HG03457 (cell line): ENCODE results near the gene DNAJC5.
"Not testable (repeated sequence)": the region's sequence is repeated elsewhere in the genome, so short reads cannot be mapped to it uniquely, and the experiment has no call there.

ENCODE experiments used
- ATAC-seq: cut with Tn5 transposase; IDR thresholded peaks from one replicate; pipeline ENCODE4 v1.9.1; 2021; ENCODE audit warnings: moderate number of reproducible peaks; ENCODE audit not compliant: unreplicated experiment

DNAJC5 gene

DNA sequence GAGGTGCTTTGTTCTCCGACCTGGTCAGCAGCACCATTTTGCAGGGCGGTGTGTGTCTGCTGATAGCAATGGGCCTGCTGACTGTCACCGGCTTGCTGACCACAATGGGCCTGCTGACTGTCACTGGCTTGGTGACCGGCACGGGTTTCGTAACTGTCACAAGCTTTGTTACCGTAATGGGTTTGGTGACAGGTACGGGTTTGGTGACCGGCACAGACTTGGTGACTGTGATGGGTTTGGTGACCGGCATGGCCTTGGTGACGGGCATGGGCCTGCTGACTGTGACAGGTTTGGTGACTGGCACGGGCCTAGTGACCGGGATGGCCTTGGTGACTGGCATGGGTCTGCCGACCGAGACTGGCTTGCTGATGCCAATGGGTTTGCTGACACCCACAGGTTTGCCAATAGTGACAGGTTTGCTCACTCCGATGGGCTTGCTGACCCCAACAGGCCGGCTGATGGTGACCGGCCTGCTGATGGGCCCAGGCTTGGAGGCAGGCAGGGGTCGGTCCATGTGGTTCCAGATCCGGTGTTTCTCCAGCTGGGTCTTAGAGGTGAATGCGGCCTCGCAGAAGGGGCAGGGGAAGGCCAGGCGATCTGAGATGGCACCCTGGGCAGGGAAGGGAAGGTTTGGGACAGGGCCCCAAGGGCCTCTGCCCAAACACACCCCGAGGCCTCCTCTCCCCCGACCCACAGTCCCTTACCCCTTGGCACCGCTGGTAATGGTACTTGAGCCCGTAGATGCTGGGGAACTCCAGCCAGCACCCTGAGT is 71.4 kb downstream of the DNAJC5 start:
- no peak for ATAC-seq

DNA sequence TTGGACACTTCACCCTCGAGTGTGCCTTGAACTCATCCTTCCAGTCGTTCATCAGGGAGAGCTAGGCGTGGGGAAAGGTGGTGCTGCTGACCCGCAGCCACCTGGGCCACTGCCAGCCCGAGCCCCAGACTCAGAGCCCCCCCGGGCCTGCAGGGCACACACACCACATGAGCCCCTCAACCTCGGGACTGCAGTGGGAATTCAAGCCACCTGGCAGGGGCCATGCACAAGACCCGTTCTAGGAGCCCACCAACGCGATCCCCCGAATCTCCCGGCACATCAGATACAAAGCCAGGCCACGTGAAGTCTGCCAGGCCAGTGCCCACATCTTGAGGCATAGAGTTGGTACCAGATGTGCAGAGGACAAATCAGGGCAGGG is 72.0 kb downstream of the DNAJC5 start:
- ATAC-seq, result no peak

DNA sequence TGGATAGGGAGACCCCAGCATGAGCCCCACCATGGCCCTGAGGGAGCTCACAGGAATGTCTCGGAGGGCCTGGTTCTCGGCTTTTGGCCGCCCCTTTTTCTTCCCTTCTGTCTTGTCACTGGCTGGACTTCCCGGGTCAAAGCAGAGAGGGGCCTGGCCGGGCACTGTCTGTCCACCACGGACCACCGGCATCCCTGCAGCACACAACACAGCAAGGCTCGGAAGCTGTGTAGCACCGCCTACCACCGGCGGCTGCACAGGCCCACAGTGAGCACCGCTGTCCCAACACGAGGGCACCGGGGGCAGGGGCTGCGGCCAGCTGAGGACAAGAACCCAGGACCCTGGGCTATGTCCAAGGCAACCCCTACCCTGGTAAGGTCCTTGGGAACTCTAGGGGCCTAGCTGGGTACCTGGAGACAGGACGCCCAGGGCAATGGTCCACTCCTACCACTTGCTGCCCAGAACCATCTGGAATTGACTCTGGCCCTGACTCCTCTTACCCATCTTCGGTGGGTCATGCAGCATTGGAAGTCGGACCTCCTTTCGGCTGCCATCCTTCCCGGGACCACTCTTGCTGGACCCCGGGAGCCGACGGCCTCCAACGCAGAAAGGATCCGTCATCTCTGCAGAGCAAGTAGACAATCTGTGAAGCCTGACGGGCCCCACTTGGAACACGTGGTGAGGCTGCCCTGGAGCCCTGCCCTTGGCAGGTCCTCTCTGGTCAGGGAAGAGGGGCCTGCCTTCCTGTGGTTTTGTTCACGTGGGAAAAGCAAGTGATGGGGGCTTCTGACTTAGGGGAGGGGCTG is 72.6 kb downstream of the DNAJC5 start:
- ATAC-seq, result no peak

DNA sequence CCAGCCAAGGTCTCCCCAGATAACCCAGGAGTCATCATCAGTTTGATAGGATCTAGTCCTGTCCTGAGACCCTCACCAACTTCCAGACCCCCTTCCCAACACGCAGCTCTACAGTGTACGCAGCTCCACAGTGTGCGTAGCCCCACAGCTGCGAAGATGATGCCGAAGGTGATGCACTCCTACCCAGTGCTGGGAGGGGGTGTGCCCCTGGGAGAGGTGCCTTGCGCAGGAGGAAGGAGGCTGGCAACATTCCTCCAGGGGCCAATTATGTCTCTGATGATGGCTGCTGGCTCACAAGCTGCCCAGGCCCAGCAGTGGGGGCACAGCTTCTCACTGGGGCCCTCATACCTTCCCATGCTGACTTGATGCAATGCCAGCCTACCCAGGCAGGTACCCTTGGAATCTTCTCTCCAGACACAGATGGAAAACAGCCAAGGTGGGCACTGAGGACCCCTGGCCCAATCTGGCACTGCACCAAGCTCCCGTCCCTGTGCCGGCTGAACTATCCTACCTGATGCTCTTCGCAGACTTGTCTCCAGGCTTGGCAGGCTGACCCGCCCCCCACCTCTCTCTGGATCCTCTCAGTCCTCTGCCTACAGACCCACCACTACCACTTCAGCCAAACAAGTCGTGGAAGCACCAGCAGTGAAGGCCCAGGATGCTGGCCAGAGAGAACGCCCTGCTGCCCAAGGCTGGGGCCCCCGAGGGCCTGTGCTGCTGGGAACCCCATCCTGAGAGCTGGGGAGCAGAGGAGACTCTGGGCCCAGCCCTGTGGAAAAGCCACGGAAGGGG is 73.4 kb downstream of the DNAJC5 start:
- no peak for ATAC-seq

DNA sequence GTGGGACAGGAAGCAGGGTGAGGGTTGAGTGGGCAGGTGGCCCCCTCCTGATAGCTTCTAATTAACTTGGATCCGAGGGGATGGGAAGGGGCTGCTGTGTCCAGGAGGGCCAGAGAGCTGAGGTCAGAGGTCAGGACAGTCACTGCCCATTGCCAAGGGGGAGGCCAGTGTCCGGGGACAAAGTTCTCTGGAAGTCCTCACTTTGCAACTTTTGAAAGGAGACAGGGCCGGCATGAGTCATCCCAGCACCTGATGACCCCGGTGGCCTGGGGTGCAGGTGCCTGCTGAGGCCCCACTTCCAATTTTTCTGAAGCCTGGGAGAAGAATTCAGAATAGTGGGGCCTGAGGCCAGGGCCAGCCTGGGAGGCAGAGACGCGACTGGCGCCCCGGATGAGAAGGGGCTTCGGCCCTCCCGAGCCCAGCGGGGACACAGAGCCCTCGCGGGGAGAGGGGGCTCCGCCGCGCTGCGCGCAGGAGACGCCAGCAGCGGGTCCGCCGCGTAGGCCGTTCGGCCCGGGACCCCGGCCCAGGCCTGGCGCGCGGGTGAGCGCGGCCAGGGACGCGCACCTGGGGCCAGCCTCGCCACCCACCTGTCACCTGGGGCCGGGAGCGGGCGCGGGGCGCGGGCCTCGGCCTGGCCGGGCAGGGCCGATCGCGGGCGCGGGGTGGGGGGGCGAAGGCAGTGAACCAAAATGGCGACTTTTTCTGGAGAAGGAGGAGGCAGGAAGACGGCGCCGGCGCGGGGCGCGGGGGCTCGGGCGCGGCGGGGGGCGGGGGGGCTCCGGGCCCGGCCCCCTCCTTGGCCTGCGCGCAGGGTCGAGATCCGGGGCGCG is 74.2 kb downstream of the DNAJC5 start:
- ATAC-seq, result no peak

DNA sequence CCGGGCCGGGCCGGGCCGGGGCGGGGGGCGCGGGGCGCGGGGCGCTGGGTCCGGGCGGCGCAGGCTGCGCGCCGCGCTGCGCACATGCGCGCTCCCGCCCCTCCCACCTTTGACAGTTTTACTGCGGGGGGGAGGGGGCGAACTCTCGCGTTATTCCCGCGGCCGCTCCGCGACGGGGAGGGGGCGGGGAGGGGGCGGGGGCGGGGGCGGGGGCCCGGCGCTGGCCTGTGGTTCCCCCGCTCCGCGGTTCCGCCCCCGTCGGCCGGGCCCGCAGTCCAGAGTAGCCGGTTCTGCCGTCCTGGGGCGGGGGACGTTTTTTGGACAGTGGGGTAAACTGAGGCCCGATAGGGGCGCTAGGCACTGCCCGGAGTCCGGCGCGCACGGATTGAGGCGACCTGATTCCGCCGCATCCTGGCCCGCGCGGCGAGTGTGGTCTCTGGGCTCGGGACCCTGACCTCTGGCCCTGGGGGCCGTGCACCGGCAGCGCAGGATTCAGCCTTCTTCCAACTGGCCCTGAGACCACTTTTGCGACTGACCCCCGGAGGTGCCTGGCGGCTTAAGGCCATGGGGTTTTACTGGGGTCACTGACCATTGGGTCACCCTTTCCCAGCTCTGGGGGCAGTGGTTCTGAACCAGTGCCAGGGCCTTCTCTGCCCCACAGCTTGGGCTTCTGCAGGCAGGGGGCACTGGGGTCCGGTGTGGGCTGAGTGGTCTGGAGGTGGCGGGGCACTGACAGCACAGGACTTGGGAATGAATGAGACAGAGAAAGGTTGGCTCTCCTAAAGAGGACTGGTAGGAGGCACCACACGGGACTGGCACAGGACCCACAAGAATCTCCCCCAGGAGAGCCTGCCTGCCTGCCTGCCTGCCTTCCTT is 75.2 kb downstream of the DNAJC5 start, which contains the start of gene ZNF512B:
TSS of gene ZNF512B (minus strand) at position 93 of the 876 bp plus-strand sequence. CDS start 1,980 bp downstream, outside the sequence.
- no peak for ATAC-seq

DNA sequence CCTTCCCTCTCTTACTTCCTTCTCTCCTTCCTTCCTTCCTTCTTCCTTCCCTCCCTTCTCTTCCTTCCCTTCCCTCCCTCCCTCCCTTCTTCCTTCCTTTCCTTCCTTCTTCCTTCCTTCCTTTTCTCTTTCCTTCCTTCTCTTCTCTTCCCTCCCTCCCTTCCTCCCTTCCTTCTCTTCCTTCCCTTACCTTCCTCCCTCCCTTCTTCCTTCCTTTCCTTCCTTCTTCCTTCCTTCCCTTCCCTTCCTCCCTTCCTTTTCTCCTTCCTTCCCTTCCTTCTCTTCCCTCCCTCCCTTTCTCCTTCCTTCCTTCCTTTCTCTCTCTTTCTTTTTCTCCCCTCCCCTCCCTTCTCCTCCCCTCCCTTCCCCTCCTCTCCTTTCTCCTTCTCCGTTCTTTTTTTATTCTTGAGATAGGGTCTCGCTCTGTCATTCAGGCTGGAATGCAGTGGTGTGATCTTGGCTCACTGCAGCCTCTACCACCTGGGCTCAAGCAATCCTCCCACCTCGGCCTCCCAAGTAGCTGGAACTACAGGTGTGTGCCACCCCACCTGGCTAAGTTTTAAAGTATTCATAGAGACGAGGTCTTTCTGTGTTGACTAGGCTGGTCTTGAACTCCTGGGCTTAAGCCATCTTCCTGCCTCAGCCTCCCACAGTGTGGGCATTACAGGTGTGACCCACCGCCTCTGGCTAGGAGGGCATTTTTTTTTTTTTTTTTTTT is 75.9 kb downstream of the DNAJC5 start:
- no peak for ATAC-seq

DNA sequence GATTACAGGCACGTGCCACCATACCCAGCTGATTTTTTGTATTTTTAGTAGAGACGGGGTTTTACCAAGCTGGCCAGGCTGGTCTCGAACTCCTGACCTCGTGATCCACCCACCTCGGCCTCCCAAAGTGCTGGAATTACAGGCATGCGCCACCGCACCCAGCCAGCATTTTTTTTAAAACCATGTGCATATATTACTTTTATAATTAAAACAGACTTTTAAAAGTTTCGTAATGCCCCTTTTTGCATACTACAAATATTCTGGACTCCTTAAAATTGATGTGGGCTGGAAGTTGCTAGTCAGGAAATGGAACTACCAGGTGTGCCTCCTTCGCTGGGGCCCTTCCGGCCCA is 77.0 kb downstream of the DNAJC5 start:
- not testable (repeated sequence) for ATAC-seq

DNA sequence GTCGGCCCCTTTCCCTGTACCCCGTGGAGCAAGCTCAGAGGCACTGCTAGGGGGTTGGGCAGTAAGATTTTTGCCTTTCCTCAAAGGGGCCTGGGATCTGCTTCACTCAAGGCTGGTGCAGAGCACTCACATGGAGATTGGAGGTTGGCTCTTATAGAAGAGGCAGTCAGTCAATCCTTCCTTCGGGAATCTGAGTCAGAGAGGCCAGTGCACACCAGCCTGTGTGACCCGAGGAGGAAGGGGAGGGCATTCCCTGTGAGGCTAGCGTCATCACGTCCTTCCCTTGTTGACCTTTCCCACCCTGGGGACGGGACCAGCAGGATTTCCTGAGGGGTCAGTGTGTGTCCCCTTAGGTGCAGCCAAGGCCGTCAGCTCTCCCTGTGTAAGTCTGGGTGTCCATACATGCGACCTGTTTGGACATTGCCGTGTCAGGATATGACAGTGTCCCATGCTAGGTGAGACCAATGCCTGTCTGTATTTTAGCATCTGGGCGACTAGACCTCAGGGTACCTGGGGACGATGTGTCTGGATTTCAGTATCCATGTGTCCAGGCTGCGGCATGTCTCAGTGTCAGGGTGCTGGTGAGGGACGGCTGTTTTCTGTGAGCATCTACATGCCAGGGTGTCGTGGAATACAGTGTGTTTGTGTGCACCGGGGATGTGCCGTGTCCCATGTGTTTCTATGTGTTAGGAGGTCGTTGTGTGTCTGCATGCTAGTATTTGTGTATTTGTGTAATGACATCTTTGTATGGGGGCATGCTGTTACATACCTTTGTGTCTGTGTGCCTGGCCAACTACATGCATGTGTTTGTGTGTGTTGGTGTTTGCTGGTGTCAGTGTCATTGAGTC is 77.6 kb downstream of the DNAJC5 start:
- no peak for ATAC-seq

DNA sequence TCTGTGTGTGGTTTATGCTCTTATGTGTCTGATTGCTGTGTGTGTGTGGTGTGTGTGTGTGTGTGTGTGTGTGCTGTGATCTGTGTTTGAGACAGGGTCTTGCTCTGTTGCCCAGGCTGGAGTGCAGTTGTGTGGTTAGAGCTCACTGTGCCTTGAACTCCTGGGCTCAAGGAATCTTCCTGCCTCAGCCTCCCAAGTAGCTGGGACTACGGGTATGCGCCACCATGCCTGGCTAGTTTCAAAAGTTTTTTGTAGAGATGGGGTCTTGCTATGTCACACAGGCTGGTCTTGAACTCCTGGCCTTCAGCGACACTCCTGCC is 78.2 kb downstream of the DNAJC5 start:
- ATAC-seq, result no peak

DNA sequence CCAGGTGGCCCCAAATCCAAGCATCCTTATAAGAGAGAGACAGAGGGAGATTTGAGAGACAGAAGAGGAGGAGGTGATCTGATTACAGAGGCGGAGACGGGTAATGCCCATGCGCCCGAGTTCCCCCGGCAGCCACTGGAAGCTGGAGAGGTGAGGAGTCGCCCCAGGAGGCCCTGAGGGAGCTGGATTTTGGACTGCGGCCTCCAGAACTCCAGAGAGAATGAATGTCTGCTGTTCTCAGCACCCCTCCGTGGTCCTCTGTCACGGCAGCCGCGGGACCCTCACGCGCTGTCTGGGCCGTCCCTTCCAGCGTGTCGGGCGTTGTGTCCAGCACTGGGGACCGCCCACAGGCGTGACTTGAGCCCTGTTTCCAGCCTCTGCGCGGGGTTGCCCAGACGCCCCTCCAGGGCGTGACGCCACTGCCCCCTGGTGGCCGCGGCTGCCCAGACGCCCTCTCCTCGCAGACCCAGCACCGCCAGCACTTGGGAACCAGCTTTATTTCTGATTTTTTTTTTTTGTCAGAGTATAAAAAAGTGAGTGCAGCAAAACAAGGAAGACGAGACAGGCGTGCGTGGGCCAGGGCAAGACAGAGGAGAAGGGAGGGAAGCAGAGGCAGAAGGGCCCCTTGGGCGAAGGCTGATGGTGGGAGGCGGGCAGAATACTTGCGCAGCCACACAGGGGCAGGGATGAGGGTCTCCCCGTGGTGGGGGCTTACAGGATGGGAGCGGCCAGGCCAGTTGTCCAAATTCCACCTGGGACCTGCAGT is 78.9 kb downstream of the DNAJC5 start:
- no peak for ATAC-seq

DNA sequence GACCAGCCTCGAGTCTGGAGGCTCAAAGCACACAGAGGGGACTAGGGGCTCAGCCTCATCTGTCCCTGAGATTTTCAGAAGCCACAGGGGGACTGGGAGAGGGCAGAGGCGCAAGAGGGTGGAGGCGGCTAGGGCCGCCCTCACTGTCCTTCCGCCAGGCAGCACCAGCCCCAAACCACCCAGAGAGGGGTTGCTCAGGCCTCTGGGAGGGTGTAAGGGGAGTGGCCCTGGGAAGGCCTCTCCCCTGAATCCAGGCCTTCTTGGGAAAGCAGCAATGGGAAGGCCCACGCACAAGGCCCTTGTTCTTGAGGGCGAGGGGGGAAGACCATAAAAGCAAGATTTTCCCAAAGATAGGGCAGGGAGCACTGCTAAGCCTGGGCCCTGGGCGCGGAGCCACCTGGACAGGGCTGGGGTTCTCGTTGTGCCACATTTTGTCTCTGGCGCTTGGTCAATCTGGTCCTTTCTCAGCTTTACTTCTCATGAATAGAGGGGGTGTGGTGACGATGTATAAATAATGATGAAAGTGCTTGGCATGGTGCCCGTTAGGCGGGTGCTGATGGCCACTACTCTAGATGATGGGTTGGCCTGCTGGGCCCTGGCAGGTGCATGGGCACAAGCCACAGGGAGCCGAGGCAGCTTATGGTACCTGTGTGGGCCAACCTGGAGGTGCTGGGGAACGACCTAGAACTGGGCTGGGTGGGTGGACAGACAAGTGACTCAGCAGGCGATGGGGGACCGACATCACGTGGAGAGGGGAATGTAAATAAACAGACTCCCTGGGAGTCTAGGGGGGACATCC is 79.7 kb downstream of the DNAJC5 start:
- ATAC-seq, result no peak

DNA sequence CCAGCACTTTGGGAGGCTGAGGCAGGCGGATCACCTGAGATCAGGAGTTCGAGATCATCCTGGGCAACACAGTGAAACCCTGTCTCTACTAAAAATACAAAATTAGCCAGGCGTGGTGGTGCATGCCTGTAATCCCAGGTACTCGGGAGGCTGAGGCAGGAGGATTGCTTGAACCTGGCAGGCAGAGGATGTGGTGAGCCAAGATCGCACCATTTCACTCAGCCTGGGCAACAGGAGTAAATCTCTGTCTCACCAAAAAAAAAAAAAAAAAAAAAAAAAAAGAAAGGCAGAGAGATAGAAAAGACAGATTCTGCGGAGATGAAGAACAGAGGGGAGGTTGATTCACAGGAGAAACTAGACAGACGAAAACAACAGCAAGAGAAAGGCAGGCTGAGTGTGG is 81.6 kb downstream of the DNAJC5 start:
- not testable (repeated sequence) for ATAC-seq

DNA sequence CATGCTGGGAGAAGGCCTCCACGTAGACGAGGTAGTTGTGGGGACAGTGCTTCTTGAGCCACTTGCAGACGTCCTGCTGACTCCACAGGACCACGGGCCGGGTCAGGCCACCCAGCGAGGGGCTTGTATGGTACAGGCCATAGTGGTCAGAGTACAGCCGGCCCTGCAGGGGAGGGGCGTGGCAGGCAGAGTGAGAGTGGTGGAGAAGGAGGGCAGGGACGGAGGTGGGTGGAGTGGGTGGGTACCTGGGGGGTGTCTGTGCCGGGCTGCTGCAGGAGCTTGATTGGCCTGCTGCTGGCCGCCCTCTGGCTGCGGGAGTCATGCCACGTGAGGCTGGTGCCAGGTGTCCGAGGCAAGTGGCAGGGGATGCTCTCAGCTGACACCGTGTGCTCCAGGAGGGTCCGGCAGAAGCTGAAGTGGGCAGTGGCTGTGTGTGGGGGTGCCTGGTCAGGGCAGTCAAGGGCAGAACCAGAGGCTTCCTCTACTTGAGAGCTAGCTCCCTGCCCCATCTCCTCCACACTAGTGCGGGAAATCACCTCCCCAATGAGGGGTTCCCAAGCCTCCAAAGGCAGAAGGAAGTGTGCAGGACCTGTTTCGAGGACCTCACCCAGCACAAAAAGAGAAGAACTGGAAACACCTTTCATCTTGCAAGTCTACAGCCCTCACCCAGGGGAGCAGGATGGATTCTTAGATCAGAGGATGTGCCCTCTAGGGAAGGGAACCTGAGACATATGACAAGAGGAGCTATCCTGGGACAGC is 82.2 kb downstream of the DNAJC5 start:
- ATAC-seq, result no peak

DNA sequence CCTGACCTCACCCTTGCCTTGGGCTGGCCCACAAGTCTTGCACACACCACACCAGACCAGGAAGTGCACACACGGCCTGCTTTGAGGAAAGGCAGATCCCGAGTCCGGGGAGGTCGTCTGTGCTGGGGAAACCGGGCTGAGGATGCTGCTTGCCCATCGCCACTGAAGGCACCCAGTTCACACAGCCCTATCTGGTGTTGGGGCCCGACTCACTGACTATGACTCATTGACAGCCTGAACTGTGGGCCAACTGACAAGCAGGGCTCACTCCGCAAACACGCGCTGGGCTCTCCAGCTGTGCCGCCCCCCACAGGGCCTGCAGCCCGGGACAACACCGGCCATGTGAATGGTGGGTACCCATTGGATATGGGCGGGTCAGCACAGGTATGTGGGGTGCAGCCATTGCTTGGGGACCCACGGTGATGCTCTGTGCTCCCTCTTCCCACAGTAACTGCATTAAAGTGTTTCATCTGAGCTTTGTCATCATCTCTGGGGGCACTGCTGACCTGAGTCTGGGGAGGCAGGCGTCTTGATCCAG is 82.9 kb downstream of the DNAJC5 start:
- ATAC-seq, result no peak
